Upper lobe of left lung (tissue), 4 donors: ENCODE results near the gene WDR37.

Source experiments
- EP300 ChIP-seq, 4 donors: sonication (generic); formaldehyde crosslinking; IDR thresholded peaks; one replicate each; pipeline ENCODE4 v1.5.1; 2017; ENCODE audit warnings: antibody characterized with exemption in 4 of 4, control low read depth in 2 of 4
- POLR2A ChIP-seq, 4 donors: fragments of 450-650 bp; IDR thresholded peaks; one replicate each; pipeline ENCODE4 v1.5.1; 2016 to 2017; ENCODE audit warnings: antibody characterized with exemption in 4 of 4, mild to moderate bottlenecking in 2 of 4
- POLR2AphosphoS5 ChIP-seq, 2 donors: sonication (generic); formaldehyde crosslinking; IDR thresholded peaks; one replicate each; pipeline ENCODE4 v1.5.1; 2017; ENCODE audit warnings: antibody characterized with exemption in 2 of 2
- TF ChIP-seq, protein P1 (sequence below), 6 experiments: fragments of 450-650 bp in 4 of 6; fragments of 200-600 bp in 2 of 6; sonication (generic) in 2 of 6; IDR thresholded peaks; one replicate each; pipeline ENCODE4 v1.5.1; 2016 to 2019; ENCODE audit warnings: antibody characterized with exemption in 6 of 6

DNA sequence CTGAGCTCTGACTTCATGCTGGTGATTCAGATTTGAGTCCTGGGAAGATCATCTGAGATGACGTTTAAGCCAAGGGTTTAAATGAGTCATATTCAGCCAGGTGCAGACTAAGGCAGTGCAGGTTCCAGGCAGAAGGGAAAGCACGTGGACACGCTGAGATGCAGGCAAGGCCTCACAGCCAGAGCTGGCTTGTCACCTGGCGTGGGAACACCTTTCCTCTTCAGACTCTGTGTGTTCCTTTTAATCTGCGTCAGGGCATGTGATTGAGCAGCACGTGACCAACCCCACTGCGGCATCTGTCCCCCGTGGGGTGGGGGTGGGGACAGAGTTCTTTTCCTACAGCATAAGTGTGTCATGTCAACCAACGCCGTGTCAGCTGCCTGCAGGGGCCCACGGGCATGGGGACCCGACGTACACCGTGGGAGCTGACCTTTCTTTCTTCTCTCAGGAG is 19.8 kb upstream of the WDR37 start:
- TF ChIP-seq, protein P1, sequence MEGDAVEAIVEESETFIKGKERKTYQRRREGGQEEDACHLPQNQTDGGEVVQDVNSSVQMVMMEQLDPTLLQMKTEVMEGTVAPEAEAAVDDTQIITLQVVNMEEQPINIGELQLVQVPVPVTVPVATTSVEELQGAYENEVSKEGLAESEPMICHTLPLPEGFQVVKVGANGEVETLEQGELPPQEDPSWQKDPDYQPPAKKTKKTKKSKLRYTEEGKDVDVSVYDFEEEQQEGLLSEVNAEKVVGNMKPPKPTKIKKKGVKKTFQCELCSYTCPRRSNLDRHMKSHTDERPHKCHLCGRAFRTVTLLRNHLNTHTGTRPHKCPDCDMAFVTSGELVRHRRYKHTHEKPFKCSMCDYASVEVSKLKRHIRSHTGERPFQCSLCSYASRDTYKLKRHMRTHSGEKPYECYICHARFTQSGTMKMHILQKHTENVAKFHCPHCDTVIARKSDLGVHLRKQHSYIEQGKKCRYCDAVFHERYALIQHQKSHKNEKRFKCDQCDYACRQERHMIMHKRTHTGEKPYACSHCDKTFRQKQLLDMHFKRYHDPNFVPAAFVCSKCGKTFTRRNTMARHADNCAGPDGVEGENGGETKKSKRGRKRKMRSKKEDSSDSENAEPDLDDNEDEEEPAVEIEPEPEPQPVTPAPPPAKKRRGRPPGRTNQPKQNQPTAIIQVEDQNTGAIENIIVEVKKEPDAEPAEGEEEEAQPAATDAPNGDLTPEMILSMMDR (IDR thresholded peaks at IDR 0.05) = no peak
- TF ChIP-seq POLR2A (IDR thresholded peaks at IDR 0.05) (no peak), POLR2AphosphoS5 (IDR thresholded peaks at IDR 0.05) (no peak), EP300 (IDR thresholded peaks at IDR 0.05) (no peak)
